NCI-H2171 treated with DMSO at 0.1 percent for 48 hours (cell line): ENCODE results near the gene RIGI.
A peak's percentile ranks its signal among the peaks of the same experiment; 100 is the strongest.
"Not testable (repeated sequence)": the region's sequence is repeated elsewhere in the genome, so short reads cannot be mapped to it uniquely, and the experiment has no call there.

ENCODE experiments used
- DNase-seq: peaks from one replicate; lab custom pipeline; 2025; lab: John Stamatoyannopoulos, UW

RIGI gene

DNA sequence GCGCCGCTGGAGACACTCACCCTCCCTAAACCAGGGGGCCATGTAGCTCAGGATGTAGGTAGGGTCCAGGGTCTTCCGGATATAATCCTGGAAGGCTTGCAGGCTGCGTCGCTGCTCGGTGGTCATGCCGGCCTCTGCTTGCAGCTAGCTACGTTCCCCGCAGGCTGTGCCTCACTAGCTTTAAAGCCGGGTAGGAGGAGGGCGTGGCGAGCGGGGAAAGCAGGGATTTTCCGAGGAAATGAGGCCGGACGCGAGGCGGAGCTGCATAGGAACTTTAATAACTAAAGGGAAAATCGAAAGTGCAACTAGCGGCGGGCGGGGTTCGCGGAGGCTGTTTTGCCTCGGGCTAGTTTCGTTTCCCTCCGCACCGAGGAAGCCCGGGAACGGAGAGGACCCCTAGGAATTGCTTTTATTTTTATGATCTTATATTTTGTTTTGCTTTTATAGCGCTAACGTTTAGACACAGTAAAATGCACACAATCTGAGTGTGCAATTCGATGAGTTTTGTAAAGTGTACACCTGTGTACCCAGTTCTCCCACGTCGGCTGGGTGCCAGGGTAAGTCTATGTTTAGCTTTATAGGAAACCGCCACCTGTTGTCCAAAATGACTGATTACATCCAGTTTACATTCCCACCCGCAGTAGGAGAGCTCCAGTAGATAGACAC lies at the start of gene RIGI:
TSS of gene RIGI (minus strand) at position 156 of the 666 bp plus-strand sequence. CDS start at position 126, 30 bp downstream.
- DNase-seq, result peak; percentile 68

- DNase-seq, result no peak
Measured at GRCh38 chr9:32574858-32575257, 48.9 kb upstream of the RIGI start.

DNA sequence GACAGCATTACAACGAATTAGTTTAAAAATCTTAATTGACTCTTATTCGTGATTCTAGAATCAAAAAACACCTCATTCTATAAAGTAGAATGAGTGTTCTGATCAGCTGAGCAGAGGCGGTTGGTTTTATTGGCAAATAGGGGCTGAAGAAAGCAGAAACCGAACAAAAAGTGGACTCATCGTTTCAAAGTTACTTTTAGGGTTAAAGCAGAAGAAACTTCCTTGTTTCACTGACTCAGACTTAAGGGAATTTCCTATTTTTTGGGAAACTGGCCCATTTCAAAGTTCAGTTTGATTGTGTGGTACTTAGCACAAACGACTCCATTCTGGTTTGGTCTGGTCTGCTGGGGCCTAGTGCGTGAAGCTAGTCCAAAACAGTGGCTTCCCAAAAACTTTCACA lies 47.8 kb upstream of the RIGI start:
- no peak for DNase-seq

DNA sequence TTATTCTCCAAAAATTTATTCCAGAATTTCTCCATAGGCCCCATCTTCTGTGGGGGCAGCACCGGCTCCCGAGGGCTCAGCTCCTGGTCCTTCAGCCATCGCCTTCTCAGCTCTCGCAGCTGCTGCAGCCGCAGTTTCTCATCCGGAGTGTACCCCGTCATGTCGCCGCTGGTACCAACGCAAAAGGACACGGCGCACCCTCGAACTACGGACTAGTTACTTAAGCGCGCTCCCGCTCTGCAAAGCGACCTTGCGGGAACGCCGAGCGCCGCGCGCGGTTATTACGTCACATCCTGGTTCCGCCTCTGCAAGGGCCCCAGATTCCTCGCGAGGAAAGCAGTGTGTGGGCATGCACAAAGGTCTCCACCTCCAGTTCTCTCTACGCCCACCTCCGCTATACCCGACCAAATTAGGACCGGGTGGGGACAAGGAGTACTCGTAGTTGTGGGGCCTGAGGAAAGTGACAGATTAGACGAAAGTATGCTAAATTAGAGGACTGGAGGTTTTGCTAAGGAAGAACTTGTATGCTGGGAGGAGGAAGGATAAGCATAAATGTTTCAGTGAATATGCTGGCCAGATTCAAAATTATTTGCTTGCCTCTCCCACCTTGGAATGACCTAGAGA lies 47.0 kb upstream of the RIGI start, which contains the start of gene NDUFB6:
TSS of gene NDUFB6 (minus strand) at position 260 of the 624 bp plus-strand sequence. CDS start at position 161, 99 bp downstream.
- peak; percentile 87 for DNase-seq

- DNase-seq, result peak; percentile 47
Measured at GRCh38 chr9:32571969-32572899, 46.2 kb upstream of the RIGI start.

DNA sequence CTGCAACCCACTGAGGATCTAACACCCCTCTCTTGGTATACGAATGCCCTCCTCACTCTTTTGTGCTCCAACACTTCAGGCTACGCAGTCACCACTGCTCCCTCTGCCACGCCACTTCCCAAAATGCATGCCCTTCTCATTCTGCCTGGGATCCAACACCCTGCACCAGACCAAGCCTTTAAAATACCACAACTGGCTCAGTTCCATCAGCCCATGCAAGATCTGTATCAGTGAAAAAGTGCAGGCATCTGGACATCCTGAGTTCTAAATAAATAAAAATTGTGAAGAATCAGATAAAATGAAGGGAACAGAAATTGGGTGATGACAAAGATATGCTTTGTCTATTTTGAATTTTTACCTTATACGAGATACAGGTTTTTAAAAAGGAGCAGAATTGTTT lies 44.3 kb upstream of the RIGI start:
- DNase-seq, result no peak

- no peak for DNase-seq
Measured at GRCh38 chr9:32566770-32567169, 40.8 kb upstream of the RIGI start.

GRCh38 chr9:32565967-32566366 lies 40.0 kb upstream of the RIGI start:
- no peak for DNase-seq

DNA sequence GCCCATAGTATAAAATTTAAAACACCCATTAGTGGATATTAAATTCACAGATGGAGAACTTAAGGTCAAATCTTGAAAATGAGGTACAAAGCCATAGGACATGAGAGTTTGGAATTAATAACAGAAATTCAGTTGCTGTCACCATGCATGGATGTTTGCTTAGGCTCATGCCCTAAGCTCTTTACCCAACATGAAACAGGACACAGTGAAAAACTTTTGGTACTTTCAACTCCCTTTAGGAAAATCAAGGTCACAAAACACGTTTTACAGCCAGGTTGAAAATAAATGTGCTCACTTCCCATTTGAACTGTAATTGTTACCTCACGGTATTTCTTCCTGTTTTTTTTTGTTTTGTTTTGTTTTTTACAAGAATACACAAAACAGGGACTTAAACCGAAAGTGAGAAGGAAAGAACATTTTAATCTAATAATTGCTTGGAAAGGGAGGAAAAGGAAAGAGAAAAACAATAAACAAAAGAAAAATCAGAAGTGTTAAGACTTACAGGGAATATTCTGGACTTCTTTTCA lies 32.5 kb upstream of the RIGI start:
- no peak for DNase-seq

GRCh38 chr9:32554591-32554990 lies 28.6 kb upstream of the RIGI start:
- DNase-seq, result no peak

DNA sequence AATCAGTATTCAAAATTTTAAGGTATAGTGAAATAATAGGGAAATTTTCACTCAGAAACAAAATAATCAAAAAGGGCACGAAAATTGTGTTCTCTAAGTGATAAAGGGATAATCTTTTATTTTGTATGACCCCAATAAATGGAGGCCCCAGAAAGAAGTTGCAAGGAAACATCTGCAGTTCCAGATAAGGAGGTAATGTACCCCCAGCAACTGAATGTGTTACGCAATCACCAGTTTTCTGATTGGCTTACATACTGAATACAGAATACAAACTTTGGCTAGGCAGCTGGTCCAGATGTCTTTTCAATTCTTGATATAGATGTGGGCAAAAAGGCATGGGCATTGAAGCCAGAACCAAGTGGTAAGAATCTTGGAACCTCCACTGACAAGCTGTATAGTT lies 28.1 kb upstream of the RIGI start:
- no peak for DNase-seq

- DNase-seq, result peak; percentile 89
Measured at GRCh38 chr9:32552172-32552872, 26.3 kb upstream of the RIGI start, which contains the start of the genes SMIM27 and TOPORS. Gene SMIM27 (plus strand): TSS chr9:32552327. CDS start chr9:32552435, 108 bp downstream. Gene TOPORS (minus strand): TSS chr9:32552586. CDS start chr9:32552436, 150 bp downstream.

- peak; percentile 53 for DNase-seq
Measured at GRCh38 chr9:32551276-32552051, 25.5 kb upstream of the RIGI start.

DNA sequence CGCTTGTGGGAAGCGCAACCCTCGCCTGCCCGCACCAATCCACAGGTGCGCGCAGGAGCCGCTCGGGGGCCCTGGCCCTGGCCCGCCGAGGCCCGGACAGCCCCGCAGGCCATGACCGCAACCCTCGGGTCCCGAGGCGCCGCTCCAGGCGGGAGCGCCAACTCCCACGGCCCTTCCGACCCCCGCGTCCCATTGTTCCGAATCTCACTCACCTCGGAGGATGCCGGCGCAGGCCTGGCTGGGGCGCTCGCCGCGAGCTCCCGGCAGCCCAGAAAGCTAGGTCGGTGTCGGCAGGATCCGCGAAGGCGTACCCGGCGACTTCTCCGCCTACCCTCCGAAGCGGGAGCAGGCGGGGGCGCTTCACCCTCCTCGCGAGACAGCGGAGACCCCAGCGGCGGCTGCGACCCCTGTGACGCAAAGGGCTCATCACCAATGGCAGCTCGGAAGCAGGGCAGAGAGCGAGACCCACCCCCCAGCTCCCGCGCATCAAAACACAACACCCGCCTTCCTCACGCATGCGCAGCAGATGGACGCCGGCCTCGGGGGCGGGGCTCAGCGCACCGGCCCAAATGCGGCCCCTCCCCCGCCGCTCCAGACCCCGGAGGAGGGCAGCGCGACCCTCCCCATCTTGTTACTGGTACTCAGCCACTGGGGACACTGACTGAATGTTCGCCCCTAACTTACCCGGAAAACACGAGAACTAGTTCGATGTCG lies 24.7 kb upstream of the RIGI start:
- DNase-seq, result peak; percentile 88

GRCh38 chr9:32550150-32550561 lies 24.2 kb upstream of the RIGI start:
- DNase-seq, result no peak

- not testable (repeated sequence) for DNase-seq
Measured at GRCh38 chr9:32548213-32548612, 22.2 kb upstream of the RIGI start.

- DNase-seq, result no peak
Measured at GRCh38 chr9:32545884-32546283, 19.9 kb upstream of the RIGI start.

- DNase-seq, result no peak
Measured at GRCh38 chr9:32543047-32543446, 17.1 kb upstream of the RIGI start.

GRCh38 chr9:32533816-32534215 lies 7.8 kb upstream of the RIGI start:
- DNase-seq, result no peak

DNA sequence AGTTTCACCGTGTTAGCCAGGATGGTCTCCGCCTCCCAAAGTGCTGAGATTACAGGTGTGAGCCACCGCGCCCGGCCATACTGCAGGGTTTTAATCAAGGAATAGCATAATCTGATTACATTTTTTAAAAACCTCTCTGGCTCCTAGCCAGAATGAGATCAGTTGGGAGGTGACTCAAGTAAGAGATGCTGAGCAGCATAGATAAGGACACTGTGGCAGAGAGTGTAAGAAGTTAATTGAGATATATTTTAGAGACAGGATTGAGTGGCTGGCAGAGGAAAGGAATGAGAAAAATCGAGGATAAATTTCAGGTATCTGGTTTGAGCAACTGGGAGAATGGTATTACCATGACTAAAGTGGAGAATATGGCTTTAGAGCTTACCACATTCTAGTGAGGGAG lies 7.3 kb upstream of the RIGI start:
- DNase-seq, result no peak
